22Rv1 (cell line): ENCODE data around the gene APLF.

Source experiments
- ZFX ChIP-seq: fragments of 450-650 bp; IDR thresholded peaks from 2 replicates; pipeline ENCODE4 v1.6.1; 2017; ENCODE audit warnings: antibody characterized with exemption, borderline replicate concordance
- TF ChIP-seq, protein P1 (sequence below): fragments of 450-650 bp; IDR thresholded peaks from 2 replicates; pipeline ENCODE4 v1.5.1; 2017; ENCODE audit warnings: mild to moderate bottlenecking

GRCh38 chr2:68565273-68565672 is 97.9 kb downstream of the APLF start:
- TF ChIP-seq, protein P1, sequence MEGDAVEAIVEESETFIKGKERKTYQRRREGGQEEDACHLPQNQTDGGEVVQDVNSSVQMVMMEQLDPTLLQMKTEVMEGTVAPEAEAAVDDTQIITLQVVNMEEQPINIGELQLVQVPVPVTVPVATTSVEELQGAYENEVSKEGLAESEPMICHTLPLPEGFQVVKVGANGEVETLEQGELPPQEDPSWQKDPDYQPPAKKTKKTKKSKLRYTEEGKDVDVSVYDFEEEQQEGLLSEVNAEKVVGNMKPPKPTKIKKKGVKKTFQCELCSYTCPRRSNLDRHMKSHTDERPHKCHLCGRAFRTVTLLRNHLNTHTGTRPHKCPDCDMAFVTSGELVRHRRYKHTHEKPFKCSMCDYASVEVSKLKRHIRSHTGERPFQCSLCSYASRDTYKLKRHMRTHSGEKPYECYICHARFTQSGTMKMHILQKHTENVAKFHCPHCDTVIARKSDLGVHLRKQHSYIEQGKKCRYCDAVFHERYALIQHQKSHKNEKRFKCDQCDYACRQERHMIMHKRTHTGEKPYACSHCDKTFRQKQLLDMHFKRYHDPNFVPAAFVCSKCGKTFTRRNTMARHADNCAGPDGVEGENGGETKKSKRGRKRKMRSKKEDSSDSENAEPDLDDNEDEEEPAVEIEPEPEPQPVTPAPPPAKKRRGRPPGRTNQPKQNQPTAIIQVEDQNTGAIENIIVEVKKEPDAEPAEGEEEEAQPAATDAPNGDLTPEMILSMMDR: no peak
- TF ChIP-seq ZFX: no peak
